ENCODE results near the gene TFDP2. TPM values are rescaled to one million over a fixed set of nuclear protein-coding genes. Genes with fewer than 3 reads are reported as not detected.
"Not testable (repeated sequence)": the region's sequence is repeated elsewhere in the genome, so short reads cannot be mapped to it uniquely, and the experiment has no call there.

Gene TFDP2
- total RNA-seq, 1 donor from 2014 or later = 28.6 TPM

DNA sequence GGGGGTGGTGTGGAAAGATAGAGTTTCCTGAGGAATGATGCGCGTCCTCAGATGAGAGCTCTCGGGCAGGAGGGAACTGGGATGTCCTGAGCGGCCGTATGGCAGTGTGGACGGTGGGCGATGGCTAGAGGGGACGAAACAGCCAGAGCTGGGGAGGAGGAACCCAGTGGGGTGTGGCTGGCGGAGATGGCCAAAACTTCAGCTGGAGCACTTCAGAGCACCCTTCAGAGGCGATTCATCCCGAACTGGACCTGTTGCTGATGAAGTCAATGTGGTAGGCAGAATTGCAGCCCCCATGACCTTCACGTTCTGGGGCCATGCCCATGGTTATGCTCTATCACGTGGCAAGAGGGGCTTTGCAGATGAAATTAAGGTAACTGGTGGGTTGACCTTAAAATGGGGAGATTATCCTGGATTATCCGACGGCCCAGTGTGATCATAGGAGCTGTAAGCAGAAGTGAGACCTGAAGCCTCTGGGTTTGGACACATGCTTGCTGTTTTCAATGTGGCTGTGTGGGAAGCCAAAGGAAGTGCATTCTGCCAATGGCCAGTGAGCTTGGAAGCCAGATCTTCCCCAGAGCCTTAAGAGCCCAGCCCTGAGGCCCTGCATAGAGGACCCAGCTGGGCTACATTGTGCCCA lies 220.6 kb downstream of the TFDP2 start:
- no peak for DNase-seq (ENCODE audit: low spot score)

DNA sequence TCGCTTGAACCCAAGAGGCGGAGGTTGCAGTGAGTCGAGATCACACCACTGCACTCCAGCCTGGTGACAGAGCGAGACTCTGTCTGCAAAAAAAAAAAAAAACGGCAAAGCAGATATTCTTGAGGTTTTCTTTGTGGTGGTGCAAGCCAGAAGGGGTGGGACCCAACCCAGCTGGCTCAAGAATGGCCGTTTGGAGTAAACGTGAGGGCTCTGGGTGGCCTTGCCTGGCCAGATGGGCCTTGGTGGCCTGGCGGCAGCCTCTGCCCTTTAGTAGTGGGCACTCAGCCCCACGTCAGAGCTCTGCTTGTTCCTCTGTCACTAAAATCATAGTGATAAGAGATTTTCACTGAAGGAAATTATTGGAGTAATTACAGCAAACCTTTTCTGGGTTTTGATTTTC lies 222.4 kb downstream of the TFDP2 start:
- DNase-seq (ENCODE audit: low spot score) = no peak

DNA sequence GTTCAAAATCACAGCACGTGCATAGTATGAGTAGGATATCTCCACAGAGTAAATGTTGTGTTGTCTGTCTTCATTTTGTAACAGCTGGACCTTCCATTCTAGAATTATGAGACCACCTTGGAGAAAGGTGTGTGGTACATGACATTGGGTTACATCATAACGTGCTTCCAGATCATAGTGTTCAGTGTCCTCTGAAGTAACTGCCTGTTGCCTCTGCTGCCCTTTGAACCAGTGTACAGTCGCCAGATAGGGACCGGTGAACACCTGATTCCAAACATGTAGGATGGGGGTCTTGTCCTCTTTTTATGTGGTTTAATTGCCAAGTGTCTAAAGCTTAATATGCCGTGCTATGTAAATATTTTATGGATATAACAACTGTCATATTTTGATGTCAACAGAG lies 223.7 kb downstream of the TFDP2 start:
- not testable (repeated sequence) for DNase-seq (ENCODE audit: low spot score)

DNA sequence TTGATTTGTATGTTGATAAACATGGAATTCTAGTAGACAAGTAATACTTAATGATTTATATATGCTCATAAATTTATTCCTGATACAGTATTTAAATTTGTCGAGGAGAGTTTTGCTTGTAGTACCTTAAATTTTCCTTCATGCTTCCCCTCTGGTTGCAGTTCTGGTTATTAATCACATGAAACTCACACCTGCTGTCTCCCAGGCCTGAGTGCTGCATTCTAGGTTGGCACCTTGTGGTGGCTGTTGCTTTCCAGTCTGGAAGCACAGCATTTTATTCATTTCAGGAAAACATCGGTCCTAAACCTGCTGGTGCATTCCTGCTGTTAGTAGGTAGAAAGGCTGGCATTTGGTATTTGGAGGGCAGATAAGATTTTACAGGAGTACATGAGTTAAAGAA lies 228.0 kb downstream of the TFDP2 start:
- DNase-seq (ENCODE audit: low spot score) = no peak

DNA sequence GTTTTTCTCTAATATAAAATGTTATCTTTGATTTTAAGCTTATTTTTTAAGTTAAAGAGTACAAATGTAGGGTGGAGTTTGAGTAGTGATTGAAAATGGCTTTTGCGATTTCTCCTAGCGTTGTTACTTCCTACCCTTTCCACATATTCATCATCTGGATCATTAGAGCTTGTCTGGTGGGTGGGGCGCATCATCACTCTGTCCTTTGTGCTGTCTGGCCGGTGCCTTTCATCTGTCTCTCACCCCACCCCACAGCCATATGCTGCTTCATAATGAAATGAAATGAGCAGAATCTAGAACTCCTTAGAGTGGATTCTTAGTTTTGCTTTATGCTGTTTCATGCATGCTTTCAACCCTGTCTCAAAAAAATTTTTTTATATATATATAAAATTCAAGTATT lies 228.6 kb downstream of the TFDP2 start:
- peak; percentile 20 for DNase-seq (ENCODE audit: low spot score)

DNA sequence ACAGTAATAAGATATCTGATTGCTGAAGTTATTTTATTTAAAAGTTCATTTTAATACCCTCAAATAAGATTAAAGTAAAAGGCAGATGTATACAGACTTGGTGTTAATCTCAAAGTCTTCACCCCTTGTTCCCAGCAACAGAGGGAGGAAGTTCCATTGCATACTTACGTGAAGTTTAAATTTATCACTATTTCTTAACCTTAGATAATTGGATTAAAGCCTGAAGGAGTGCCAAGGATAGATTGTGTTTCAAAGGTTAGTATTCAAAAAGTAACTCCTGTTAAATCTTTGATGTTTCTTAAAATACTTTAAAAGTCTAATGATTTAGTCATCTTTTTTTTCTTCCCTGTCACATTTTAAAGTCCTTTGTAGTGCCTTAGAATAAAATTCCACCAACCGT lies 233.6 kb downstream of the TFDP2 start:
- DNase-seq (ENCODE audit: low spot score) = no peak

DNA sequence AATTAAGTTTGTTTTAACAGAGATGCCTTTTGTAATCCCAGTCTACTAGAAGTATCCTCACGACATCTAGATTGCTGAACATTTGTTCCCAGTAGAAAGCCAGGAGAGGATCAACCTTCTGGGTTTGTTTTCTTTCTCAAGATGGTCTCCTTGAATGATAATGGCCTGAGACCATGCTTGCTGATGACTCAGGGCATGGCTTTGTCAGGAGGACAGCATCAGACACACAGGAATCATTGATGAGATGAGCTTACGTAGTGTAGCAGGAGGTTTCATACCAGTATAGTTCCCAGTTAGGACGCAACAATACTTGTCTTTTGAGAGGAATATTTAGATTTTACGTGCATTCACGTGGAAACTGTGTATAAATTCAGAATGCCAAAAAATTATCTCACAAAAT lies 234.3 kb downstream of the TFDP2 start:
- no peak for DNase-seq (ENCODE audit: low spot score)

DNA sequence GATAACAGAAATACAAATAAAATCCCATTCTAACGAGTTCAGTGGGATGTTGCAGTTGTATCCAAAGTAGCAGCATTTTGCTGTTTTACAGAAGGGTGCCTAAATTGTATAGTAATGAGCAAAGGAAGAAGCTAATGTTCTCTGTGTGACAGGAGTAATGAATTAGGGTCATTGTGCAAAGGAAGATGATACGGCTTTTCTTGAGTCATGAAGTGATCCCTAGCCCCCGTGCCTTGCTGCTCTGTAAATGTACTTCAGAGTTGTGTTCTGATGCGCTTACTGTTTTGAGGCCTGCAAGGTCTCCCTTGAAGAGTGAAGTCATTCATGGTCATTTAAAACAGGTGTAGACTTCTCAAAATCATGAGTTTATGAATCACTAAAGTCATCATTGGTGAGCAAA lies 235.0 kb downstream of the TFDP2 start:
- no peak for DNase-seq (ENCODE audit: low spot score)

DNA sequence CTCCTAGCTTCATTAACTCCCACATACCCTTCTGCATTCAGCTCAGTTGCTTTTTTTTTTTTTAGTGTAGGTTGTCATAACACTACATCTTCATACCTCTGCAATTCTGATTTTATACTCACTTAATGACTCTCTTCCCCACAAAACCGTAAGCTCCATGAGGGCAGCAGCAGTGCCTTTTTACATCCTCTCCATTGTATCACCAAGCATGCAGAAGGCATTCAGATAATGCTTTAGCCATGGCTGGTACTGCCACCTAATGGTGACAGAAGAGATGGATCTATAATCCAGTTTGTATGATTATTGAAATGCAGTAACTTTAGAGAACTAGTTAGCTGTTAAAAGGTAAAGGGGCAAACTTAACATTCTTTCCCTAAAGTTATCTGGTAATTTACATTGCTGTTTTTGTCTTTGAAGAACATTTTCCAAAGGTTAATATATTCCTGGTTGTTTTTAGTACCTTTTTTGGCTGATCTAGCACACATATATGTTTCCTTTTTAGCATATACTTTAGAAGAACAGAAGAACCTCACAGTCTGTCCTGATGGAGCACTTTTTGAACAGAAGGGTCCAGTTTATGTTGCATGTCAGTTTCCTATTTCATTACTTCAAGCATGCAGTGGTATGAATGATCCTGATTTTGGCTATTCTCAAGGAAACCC lies 236.1 kb downstream of the TFDP2 start:
- DNase-seq (ENCODE audit: low spot score) = peak; percentile 43

DNA sequence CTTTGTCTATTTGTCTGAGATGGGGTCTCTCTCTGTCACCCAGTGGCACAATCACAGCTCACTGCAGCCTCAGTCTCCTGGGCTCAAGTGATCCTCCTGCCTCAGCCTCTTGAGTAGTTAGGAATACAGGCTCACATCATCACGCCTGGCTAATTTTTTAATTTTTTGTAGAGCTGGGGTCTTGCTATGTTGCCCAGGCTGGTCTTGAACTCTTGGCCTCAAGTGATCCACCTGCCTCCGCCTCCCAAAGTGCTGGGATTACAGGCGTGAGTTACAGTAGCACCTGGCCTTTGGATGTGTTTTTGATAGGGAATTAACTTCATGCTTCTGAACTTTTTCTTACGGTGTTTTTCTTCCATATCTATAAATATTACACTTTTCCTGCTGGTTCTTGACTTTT lies 239.4 kb downstream of the TFDP2 start:
- DNase-seq (ENCODE audit: low spot score) = not testable (repeated sequence)

DNA sequence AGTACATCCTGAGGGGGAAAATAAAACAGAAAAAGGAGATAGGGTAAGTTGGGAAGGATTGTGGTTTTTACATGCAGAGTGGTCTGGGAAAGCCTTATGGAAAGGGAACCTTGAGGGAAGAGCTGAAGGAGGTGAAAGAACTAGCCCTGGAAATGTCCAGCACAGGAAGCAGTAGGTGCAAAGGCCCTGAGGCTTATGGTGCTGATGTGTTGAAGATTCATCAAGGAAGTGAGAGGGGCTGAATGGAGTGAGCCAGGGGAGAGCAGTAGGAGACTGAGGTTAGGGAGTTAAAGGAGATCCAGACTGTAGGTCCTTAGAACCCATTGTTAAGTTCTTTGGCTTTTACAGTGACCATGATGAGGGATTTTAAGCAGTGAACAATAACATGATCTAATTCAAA lies 239.9 kb downstream of the TFDP2 start:
- DNase-seq (ENCODE audit: low spot score) = no peak

DNA sequence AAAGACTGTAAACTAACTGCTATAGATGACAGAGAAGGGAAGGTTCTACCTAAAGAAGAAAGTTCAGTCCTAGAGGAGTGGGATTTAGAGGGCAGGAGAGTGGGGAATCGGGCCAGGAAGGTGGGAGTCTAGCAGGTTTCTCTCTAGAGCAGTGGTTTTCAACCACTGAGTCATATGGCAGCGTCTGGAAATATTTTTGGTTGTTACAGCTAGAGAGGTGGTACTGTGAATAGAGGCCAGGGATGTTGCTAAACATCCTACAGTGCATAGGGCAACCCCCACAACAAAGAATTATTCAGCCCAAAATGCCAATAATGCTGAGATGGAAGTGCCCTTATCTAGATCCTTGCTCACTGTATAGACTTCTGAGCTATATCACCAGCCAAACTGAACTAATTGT lies 244.2 kb downstream of the TFDP2 start:
- no peak for DNase-seq (ENCODE audit: low spot score)

DNA sequence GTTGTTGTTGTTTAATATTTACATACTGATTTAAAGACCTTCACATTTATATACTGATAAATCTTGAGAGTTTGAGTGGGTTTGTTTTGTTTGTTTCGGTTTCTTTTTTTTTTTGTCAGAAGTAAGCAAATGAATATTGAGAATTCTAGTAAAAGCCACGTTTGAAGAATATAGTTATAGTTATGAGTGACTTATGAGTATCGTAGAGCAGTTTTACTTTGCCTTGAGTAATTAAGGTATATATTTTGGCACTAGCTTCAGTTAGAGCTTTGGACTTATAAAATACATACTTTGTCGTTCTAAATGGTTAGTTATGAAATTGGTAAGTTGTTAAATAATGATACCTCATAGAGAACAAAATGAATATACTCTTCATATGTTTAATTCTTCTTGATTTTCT lies 245.1 kb downstream of the TFDP2 start:
- no peak for DNase-seq (ENCODE audit: low spot score)

DNA sequence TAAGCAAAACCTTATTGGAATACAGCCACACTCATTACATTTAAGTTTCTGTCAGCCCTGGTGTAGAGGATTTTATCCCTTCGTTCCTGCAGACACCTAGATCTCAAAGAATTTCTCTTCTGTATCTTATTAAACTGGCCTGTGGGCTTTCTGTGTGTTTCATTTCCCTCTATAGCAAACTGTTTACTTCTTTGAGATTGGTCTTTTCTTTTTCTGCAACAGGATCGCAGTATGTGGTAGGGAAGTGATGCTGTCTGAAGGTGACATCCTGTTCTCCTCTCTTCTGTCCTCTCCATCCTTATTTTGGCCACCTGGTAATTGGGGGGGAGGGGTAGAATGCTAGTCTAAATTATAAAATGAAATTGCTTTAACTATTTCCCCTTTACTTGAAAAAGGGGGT lies 247.4 kb downstream of the TFDP2 start:
- no peak for DNase-seq (ENCODE audit: low spot score)

DNA sequence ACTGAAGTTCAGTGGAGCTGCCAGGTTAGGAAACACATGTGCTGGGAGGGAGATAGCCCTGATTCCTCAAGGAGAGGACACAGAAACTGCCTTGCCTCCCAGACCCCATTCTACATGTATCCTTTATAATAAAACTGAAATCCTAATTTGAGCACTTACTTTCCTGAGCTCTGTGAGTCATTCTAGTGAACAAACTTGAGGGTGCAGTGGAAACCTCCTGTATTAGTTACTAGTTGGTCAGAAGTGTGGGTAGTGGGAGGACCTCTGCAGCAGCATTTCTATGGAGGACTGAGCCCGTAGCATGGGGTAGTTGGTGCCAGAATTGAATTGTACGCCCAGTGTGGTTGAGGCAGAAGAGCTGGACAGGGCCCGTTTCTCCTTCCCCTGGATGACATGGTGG lies 249.0 kb downstream of the TFDP2 start:
- DNase-seq (ENCODE audit: low spot score) = no peak

DNA sequence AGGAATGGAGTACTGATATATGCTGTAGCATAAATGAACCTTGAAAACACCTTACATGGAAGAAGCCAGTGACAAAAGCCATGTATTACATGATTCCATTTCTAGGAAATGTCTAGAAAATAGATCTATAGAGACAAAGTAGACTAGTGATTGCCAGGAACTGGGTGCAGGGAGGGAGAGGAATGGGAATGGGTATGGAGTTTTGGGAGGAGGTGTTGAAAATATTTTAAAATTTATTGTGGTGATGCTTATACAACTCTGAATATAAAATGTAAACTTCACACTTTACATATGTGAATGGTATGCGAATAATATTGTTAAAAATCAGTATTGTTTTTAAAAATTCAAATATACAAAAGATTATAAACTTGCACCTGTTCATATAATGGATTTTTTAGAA lies 250.4 kb downstream of the TFDP2 start:
- DNase-seq (ENCODE audit: low spot score) = no peak

DNA sequence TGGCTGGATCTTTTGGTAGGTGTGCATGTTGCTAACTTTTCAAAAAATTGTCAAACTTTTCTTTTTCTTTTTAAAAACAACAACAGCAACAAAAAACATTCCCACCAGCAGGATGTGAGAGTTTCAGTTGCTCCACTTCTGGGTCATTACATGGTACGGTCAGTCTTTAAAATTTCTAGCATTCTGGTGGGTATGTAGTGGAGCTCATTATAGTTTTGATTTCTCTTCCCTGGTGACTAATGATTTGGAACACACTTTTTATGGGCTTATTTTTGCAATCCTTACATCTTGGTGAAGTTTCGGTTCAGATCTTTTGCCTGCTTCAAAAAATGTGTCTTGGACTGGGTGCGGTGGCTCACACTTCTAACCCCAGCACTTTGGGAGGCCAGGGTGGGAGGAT lies 253.6 kb downstream of the TFDP2 start:
- DNase-seq (ENCODE audit: low spot score) = no peak

DNA sequence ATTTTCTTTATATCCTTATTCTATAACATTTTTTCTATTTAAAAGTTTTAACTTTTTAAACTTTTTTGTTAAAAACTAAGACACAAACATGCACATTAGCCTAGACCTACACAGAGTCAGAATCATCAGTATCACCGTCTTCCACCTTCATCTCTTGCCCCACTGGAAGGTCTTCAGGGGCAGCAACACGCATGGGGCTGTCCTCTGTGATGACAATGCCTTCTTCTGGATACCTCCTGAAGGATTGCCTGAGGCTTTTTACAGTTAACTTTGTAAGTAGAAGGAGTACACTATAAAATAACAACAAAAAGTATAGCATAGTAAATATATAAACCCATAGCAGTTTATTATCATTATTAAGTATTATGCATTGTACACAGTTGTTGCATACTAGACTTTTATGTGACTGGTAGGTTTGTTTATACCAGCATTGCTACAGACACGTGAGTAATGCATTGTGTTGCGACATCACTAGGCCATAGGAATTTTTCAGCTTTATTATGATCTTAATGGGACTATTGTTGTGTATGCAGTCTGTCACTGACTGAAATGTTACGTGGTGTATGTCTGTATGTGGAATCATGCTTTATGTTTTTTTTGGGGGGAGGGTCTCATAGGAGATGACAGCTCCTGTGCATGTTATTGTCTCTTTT lies 254.7 kb downstream of the TFDP2 start:
- DNase-seq (ENCODE audit: low spot score) = no peak

Other genes with a start within 250 kb of the TFDP2 start
- gene GK5, start 76.0 kb upstream of the TFDP2 start, total RNA-seq (ENCODE audit: insufficient read depth, low replicate concordance) = 37.8 TPM